Endodermal cell (in vitro differentiated cells): ENCODE results near the gene ZCWPW2. TPM values are rescaled to one million over a fixed set of nuclear protein-coding genes. Genes with fewer than 3 reads are reported as not detected.

Experiments used
- DNase-seq: peaks from one replicate; pipeline ENCODE4 v3.0.0-alpha.2; 2017
- H3K27ac ChIP-seq: 2 replicates; pipeline ENCODE4 v1.5.1; 2013; ENCODE audit warnings: mild to moderate bottlenecking, low read depth, low read length, moderate library complexity
- H3K27me3 ChIP-seq: 2 replicates; pipeline ENCODE4 v1.6.1; 2013; ENCODE audit warnings: mild to moderate bottlenecking, low read length, moderate library complexity; ENCODE audit not compliant: insufficient read depth, control insufficient read depth, poor library complexity, severe bottlenecking
- H3K36me3 ChIP-seq: 2 replicates; pipeline ENCODE4 v1.7.0; 2013; ENCODE audit warnings: mild to moderate bottlenecking, low read length, moderate library complexity; ENCODE audit not compliant: control insufficient read depth, insufficient read depth
- H3K4me1 ChIP-seq: one replicate; pipeline ENCODE4 v1.7.0; 2013; ENCODE audit warnings: low read length; ENCODE audit not compliant: control insufficient read depth, insufficient read depth
- H3K4me3 ChIP-seq: 2 replicates; pipeline ENCODE4 v1.5.1; 2013; ENCODE audit warnings: mild to moderate bottlenecking, low read length, moderate library complexity
- H3K9ac ChIP-seq: 2 replicates; pipeline ENCODE4 v1.6.1; 2013; ENCODE audit warnings: mild to moderate bottlenecking, low read length, moderate library complexity; ENCODE audit not compliant: poor library complexity, severe bottlenecking; ENCODE audit errors: extremely low read depth
- H3K9me3 ChIP-seq: 2 replicates; pipeline ENCODE4 v1.6.1; 2013; ENCODE audit warnings: mild to moderate bottlenecking, low read length, moderate library complexity; ENCODE audit not compliant: control insufficient read depth
- H3K27ac Mint-ChIP-seq: 2 replicates; pipeline ENCODE4 v1.8.0; 2020; ENCODE audit warnings: mixed read lengths
- H3K27me3 Mint-ChIP-seq: 2 replicates; pipeline ENCODE4 v1.8.0; 2021; ENCODE audit warnings: mild to moderate bottlenecking, mixed read lengths; ENCODE audit not compliant: insufficient read depth
- H3K36me3 Mint-ChIP-seq: 2 replicates; pipeline ENCODE4 v1.8.0; 2020; ENCODE audit warnings: low read depth, mixed read lengths
- H3K4me1 Mint-ChIP-seq: 2 replicates; pipeline ENCODE4 v1.8.0; 2020; ENCODE audit warnings: mixed read lengths
- H3K4me3 Mint-ChIP-seq: 2 replicates; pipeline ENCODE4 v1.8.0; 2020; ENCODE audit warnings: mild to moderate bottlenecking, moderate library complexity, mixed read lengths
- H3K9me3 Mint-ChIP-seq: 2 replicates; pipeline ENCODE4 v1.8.0; 2020; ENCODE audit warnings: mild to moderate bottlenecking, mixed read lengths
- WGBS, 2 experiments: methylation state at CpG; one replicate each; pipeline versions ENCODE4 v1.1.5 to v1.1.7; 2013; ENCODE audit warnings: missing lambda C conversion rate in 2 of 2, mixed read lengths in 1 of 2; ENCODE audit not compliant: insufficient coverage in 1 of 2, insufficient read length in 1 of 2; 5-methylcytosine and 5-hydroxymethylcytosine counted together
- total RNA-seq, 2 donors: library from RNA; stranded (reverse); fragmentation: NEBNext Ultra II Directional in 1 of 2; extraction: Animal tissue kit (Norgen Biotek cat#: 25700) in 1 of 2; gene quantifications; 2 replicates in 1 of 2; 3 replicates in 1 of 2; pipeline ENCODE4 v1.2.1, GENCODE V29; 2021
- TF ChIP-seq, protein P1 (sequence below): fragments of 200-600 bp; sonication (generic); conservative IDR thresholded peaks from 2 replicates; pipeline ENCODE4 v1.5.0; 2021; ENCODE audit warnings: antibody characterized with exemption, mild to moderate bottlenecking

ZCWPW2 gene
- total RNA-seq, 2 donors from 2014 or later = 0.82 TPM; not detected in 1

DNA sequence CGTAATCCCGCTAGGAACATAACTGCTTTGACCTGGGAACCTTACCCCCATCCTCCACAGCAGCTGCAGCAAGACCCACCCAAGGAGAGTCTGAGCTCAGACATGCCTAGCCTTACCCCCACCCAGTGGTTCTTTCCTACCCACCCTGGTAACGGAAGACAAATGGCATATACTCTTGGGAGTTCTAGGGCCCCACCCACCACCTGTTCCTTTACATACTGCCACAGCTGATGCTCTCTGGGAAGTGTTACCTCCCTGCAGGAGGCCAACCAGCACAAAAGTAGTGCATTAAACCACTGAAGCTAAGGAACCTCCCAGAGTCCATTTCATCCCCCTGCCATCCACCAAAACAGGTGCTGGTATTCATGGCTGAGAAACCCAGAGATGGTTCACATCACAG is 50.7 kb downstream of the ZCWPW2 start:
- Mint-ChIP-seq H3K9me3 (peaks cover 56% of the 10 kb centered on the region), H3K27ac (no peak overlapping the region), H3K4me3 (no peak overlapping the region), H3K4me1 (no peaks in the 10 kb centered on the region), H3K36me3 (no peaks in the 10 kb centered on the region), H3K27me3 (no peaks in the 10 kb centered on the region)
- Histone ChIP-seq H3K9ac (no peak overlapping the region), H3K9me3 (peaks cover 9% of the 10 kb centered on the region), H3K4me3 (no peak overlapping the region), H3K36me3 (no peaks in the 10 kb centered on the region), H3K27me3 (no peaks in the 10 kb centered on the region), H3K4me1 (no peaks in the 10 kb centered on the region), H3K27ac (no peak overlapping the region)
- TF ChIP-seq, protein P1, sequence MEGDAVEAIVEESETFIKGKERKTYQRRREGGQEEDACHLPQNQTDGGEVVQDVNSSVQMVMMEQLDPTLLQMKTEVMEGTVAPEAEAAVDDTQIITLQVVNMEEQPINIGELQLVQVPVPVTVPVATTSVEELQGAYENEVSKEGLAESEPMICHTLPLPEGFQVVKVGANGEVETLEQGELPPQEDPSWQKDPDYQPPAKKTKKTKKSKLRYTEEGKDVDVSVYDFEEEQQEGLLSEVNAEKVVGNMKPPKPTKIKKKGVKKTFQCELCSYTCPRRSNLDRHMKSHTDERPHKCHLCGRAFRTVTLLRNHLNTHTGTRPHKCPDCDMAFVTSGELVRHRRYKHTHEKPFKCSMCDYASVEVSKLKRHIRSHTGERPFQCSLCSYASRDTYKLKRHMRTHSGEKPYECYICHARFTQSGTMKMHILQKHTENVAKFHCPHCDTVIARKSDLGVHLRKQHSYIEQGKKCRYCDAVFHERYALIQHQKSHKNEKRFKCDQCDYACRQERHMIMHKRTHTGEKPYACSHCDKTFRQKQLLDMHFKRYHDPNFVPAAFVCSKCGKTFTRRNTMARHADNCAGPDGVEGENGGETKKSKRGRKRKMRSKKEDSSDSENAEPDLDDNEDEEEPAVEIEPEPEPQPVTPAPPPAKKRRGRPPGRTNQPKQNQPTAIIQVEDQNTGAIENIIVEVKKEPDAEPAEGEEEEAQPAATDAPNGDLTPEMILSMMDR = no peak
- DNase-seq = no peak
- WGBS, 2 experiments = 99 to 100% methylated on average over 1 to 3 of the region's 3 CpGs

DNA sequence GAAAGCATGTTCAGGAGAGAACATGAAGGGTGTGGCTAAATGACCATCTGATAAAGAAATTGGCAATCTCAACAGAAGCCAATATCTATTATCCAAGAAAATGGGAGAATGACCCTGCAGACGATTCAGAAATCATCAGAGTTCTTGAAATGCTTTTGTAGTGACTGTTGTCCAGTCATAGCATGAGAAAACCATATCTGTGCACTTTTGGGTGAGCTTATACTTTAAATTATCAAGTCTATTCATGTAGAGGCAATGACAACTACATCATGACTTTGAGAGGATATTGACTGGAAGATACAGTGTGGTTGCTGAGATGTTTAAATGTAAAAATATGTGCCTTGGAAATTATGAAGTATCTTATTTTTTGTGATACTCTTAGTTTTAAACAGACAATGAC is 57.7 kb downstream of the ZCWPW2 start:
- TF ChIP-seq, protein P1 = no peak
- no peaks in the 10 kb centered on the region for H3K4me1 Mint-ChIP-seq
- no peaks in the 10 kb centered on the region for H3K36me3 Mint-ChIP-seq
- H3K4me3 Mint-ChIP-seq = no peak overlapping the region
- DNase-seq = no peak
- H3K27me3 Mint-ChIP-seq = no peaks in the 10 kb centered on the region
- H3K4me1 ChIP-seq = no peaks in the 10 kb centered on the region
- no peak overlapping the region for H3K4me3 ChIP-seq
- no peaks in the 10 kb centered on the region for H3K9me3 ChIP-seq
- no peak overlapping the region for H3K9ac ChIP-seq
- H3K27ac ChIP-seq = no peak overlapping the region
- H3K36me3 ChIP-seq = no peaks in the 10 kb centered on the region
- H3K27me3 ChIP-seq = no peaks in the 10 kb centered on the region
- peaks cover 30% of the 10 kb centered on the region for H3K9me3 Mint-ChIP-seq
- 71% methylated on average over 1 of the region's 1 CpG; no CpG with 5 or more reads in 1 of the 2 experiments for WGBS, 2 experiments
- H3K27ac Mint-ChIP-seq = no peak overlapping the region

DNA sequence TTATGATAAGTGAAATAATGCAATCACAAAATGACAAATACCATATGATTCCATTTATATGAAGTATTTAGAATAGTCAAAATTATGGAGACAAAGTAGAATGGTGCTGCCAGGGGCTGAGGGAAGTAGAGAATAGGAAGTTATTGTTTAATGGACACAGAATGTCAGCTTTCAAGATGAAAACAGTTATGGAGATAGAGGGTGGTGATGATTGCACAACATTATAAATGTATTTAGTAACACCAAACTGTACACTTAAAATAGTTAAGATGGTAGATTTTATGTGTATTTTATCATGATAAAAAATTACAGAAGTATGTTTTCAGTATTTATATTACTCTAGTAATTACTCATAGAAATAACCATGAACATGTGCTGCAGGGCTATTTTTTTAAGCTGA is 100.9 kb downstream of the ZCWPW2 start:
- Mint-ChIP-seq H3K9me3 (no peaks in the 10 kb centered on the region), H3K27ac (no peak overlapping the region), H3K4me1 (no peaks in the 10 kb centered on the region), H3K36me3 (no peaks in the 10 kb centered on the region), H3K27me3 (no peaks in the 10 kb centered on the region), H3K4me3 (no peak overlapping the region)
- no peak overlapping the region for H3K4me3 ChIP-seq
- H3K36me3 ChIP-seq = no peaks in the 10 kb centered on the region
- no peak overlapping the region for H3K27ac ChIP-seq
- peaks cover 3% of the 10 kb centered on the region for H3K27me3 ChIP-seq
- TF ChIP-seq, protein P1 = no peak
- no peak for DNase-seq
- H3K9me3 ChIP-seq = no peaks in the 10 kb centered on the region
- H3K9ac ChIP-seq = no peak overlapping the region
- no peaks in the 10 kb centered on the region for H3K4me1 ChIP-seq
